Esophagus muscularis mucosa (tissue), 4 donors: ENCODE results near the gene RARG. TPM values are rescaled to one million over a fixed set of nuclear protein-coding genes. Genes with fewer than 3 reads are reported as not detected.

Source experiments
- DNase-seq: peaks from one replicate; pipeline ENCODE4 v3.0.0-alpha.2; 2017; ENCODE audit errors: extremely low spot score
- H3K27ac ChIP-seq, 4 donors: fragments of 200-600 bp; sonication (generic); replicated peaks in 1 of 4; 1 replicate in 3 of 4; 2 replicates in 1 of 4; pipeline ENCODE4 v1.5.1; 2016 to 2019; ENCODE audit warnings: mild to moderate bottlenecking in 1 of 4
- H3K27me3 ChIP-seq, 4 donors: fragments of 200-600 bp; sonication (generic); one replicate each; pipeline versions ENCODE4 v1.5.1 to v1.6.0; 2016 to 2019
- H3K36me3 ChIP-seq, 4 donors: fragments of 200-600 bp; sonication (generic); one replicate each; pipeline ENCODE4 v1.5.1; 2016 to 2019
- H3K4me1 ChIP-seq, 4 donors: fragments of 200-600 bp; sonication (generic); one replicate each; pipeline ENCODE4 v1.5.1; 2016 to 2019
- H3K4me3 ChIP-seq, 4 donors: fragments of 200-600 bp; sonication (generic); 1 replicate in 2 of 4; 2 replicates in 2 of 4; pipeline ENCODE4 v1.5.1; 2016 to 2019; ENCODE audit warnings: mild to moderate bottlenecking in 4 of 4, moderate library complexity in 1 of 4
- H3K9me3 ChIP-seq, 4 donors: fragments of 200-600 bp; sonication (generic); 1 replicate in 3 of 4; 2 replicates in 1 of 4; pipeline ENCODE4 v1.5.1; 2016 to 2019
- EP300 ChIP-seq: sonication (generic); formaldehyde crosslinking; IDR thresholded peaks from one replicate; pipeline ENCODE4 v1.6.1; 2017; ENCODE audit warnings: antibody characterized with exemption
- POLR2A ChIP-seq: fragments of 450-650 bp; IDR thresholded peaks from one replicate; pipeline ENCODE4 v1.6.1; 2017; ENCODE audit warnings: antibody characterized with exemption, moderate library complexity, mild to moderate bottlenecking, low read depth
- POLR2AphosphoS5 ChIP-seq, 2 donors: sonication (generic); formaldehyde crosslinking; IDR thresholded peaks; one replicate each; pipeline ENCODE4 v1.6.1; 2017; ENCODE audit warnings: antibody characterized with exemption in 2 of 2
- WGBS: methylation state at CpG from one replicate; pipeline ENCODE4 v1.1.5; 2018; 5-methylcytosine and 5-hydroxymethylcytosine counted together
- intact Hi-C: fragments of 100-400 bp; cut with DNase I; formaldehyde crosslinking; loops from one replicate; pipeline ENCODE4 v1.15.1; 2023
- total RNA-seq, 4 donors: library from RNA; depleted of rRNA; stranded (reverse); fragments of >200 nt; gene quantifications; one replicate each; pipeline versions ENCODE4 v1.1.0 to v1.2.1, GENCODE V29; 2016
- TF ChIP-seq, protein P1 (sequence below), 3 experiments: fragments of 200-600 bp in 2 of 3; fragments of 450-650 bp in 1 of 3; sonication (generic) in 2 of 3; IDR thresholded peaks; one replicate each; pipeline ENCODE4 v1.5.1; 2017 to 2019; ENCODE audit warnings: antibody characterized with exemption in 3 of 3, mild to moderate bottlenecking in 2 of 3, moderate library complexity in 1 of 3

The RARG gene
- total RNA-seq, 4 donors from 2014 or later: 10.3 to 26.1 (median 22.9) TPM

DNA sequence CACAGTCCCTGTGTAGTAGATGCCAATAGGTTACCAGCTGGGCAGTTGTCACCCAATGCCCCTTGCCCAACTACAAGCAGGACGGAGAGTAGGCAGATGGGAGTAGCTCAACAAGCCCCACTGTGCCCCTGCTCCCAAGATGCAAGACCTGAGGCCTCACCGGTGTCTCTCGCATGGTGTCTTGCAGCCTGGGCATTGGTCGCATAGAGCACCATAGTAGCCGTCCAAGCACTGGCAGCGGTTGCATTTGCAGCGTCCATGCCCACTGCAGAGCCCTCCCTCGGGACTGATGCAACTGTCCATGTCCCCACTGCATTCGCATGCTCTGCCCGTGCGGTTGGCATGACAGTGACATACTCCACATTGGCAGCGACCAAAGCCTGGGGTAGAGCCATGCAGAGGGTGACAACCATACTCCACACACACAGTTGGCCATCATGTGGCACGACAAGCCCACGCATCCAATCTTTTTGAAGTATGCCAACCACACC lies 39.4 kb downstream of the RARG start:
- peaks cover 5 to 20% (median 18%) of the 10 kb centered on the region in 4 donors for H3K4me1 ChIP-seq
- peak in 1 of 2 donors; percentile 32 for TF ChIP-seq POLR2AphosphoS5 (IDR thresholded peaks at IDR 0.05)
- TF ChIP-seq, protein P1, sequence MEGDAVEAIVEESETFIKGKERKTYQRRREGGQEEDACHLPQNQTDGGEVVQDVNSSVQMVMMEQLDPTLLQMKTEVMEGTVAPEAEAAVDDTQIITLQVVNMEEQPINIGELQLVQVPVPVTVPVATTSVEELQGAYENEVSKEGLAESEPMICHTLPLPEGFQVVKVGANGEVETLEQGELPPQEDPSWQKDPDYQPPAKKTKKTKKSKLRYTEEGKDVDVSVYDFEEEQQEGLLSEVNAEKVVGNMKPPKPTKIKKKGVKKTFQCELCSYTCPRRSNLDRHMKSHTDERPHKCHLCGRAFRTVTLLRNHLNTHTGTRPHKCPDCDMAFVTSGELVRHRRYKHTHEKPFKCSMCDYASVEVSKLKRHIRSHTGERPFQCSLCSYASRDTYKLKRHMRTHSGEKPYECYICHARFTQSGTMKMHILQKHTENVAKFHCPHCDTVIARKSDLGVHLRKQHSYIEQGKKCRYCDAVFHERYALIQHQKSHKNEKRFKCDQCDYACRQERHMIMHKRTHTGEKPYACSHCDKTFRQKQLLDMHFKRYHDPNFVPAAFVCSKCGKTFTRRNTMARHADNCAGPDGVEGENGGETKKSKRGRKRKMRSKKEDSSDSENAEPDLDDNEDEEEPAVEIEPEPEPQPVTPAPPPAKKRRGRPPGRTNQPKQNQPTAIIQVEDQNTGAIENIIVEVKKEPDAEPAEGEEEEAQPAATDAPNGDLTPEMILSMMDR (IDR thresholded peaks at IDR 0.05): no peak
- no peak for TF ChIP-seq POLR2A
- no peak for TF ChIP-seq EP300
- no peak overlapping the region for H3K27ac ChIP-seq
- H3K9me3 ChIP-seq: no peaks in the 10 kb centered on the region
- WGBS: 94% methylated on average over 6 of the region's 14 CpGs
- intact Hi-C loops: no loop called here
- H3K36me3 ChIP-seq: peaks cover 4 to 38% (median 27%) of the 10 kb centered on the region in 4 donors
- no peak for DNase-seq
- no peaks in the 10 kb centered on the region for H3K27me3 ChIP-seq
- H3K4me3 ChIP-seq: no peak overlapping the region

DNA sequence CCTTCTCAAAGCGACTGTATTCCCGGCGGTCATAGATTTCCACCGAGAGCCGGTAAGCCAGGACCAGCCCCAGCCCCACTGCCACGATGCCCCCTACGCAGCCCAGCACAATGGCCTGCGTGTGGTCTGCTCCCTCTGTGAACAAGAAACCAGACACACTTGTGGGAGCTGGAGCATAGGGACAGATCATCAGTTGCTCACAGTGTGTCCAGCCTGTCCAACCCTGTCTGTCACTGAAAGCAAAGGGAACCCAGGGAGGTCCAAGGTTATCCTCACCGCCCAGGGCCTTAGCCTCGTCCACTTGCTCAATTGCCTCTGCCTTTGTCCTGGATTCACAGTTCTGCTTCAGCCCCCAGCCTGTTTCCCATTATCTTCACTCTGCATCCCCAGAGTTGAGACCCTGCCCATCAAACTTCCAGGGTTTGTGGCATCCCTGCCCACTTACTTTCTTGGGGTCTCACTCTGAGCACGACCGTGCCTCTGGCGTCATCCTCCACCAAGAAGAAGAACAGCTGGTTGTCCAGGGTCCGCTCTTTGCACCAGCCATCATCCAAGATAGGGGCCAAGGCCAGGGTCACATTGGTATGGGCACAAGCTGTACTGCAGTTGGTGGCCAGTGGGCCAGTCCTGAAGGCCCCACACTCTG lies 40.0 kb downstream of the RARG start:
- WGBS: 87% methylated on average over 12 of the region's 14 CpGs
- Histone ChIP-seq H3K27me3 (no peaks in the 10 kb centered on the region), H3K36me3 (peaks cover 10 to 43% (median 33%) of the 10 kb centered on the region in 4 donors), H3K4me1 (peaks cover 0 to 14% (median 13%) of the 10 kb centered on the region in 4 donors), H3K4me3 (no peak overlapping the region), H3K9me3 (no peaks in the 10 kb centered on the region), H3K27ac (no peak overlapping the region)
- no peak for DNase-seq
- intact Hi-C loops: loop anchor here (2.0 kb wide), 2 partner anchors 33 to 125 kb away; no protein-coding TSS in a partner anchor
- TF ChIP-seq, protein P1 (IDR thresholded peaks at IDR 0.05): no peak
- no peak for TF ChIP-seq POLR2A
- no peak for TF ChIP-seq EP300
- no peak for TF ChIP-seq POLR2AphosphoS5 (IDR thresholded peaks at IDR 0.05)

DNA sequence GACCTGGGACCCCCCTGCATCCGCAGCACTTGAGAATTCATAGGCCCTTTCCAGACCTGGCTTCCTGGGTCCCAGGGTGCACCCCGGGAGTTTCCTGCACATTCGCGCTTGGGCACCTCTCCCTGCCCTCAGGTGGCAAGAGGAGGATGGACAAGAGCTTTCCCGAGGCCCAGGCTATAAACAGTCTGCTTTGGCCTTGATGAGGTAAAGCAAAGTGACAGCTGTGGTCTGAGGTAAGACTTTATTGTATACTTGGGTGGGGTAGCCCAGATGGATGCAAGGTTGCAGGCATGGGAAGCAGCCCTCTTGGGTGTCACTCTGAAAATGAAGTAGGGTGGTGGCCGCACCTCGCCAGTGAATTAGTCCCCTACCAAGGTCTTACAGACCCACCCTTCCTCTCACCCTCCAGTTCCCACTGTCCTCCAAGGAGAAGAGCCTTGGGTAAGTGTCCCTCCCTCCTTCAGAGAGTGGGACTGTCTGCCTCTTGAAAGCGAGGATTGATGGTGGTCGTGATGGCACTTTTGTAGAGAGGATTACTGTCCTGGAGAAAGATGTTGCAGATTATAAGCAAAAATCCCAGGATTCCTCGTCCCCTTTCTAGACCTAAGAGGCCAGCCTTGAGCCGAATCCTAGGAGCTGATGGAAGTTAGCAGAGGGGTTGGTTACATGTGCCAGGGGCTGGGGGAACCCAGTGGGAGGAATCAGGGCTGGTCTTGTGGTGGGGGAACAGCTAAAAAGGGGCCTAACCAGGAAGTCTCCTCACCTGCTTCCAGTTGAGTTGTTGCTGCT lies 40.7 kb downstream of the RARG start:
- H3K36me3 ChIP-seq: peaks cover 17 to 51% (median 40%) of the 10 kb centered on the region in 4 donors
- TF ChIP-seq EP300 (no peak), POLR2AphosphoS5 (IDR thresholded peaks at IDR 0.05) (no peak), POLR2A (no peak)
- TF ChIP-seq, protein P1 (IDR thresholded peaks at IDR 0.05): no peak
- no peak for DNase-seq
- intact Hi-C loops: loop anchor here (2.0 kb wide), 2 partner anchors 32 to 124 kb away; no protein-coding TSS in a partner anchor
- no peaks in the 10 kb centered on the region for H3K27me3 ChIP-seq
- no peak overlapping the region for H3K4me3 ChIP-seq
- H3K9me3 ChIP-seq: no peaks in the 10 kb centered on the region
- WGBS: 84% methylated on average over 11 of the region's 11 CpGs
- H3K4me1 ChIP-seq: peaks cover 0 to 13% (median 12%) of the 10 kb centered on the region in 4 donors
- peak overlapping the region in 1 of 4 donors; percentile 65 for H3K27ac ChIP-seq

DNA sequence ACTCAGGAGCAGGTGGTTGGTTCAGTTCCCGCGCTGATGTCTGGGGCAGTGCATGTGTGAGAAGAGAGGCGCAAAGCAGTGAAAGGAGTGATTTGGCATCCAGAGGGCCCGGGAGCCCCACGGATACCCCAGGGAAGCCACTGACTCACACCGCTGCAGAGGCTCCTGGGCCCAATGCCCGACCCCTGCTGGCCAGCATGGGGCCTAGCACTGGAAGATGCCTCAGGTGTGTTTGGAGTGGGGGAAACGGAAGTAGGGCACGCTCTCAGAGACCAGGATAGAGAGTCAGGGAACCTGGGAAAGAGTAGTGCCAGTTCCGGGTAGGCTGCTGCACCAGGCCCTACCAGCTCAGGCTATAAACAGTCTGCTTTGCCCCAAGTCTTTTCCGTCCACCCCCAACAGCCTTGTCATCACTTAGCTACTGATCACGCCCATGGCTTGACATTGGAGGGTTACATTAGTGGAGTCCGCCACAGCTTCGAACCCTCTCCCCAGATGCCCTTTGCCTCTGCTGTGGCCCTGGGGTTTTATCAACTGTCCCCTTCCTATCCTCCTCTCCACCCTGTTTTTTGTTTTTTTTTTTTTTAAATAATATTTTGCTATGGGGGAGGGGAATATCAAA lies 41.8 kb downstream of the RARG start:
- TF ChIP-seq, protein P1 (IDR thresholded peaks at IDR 0.05): peak; percentile 77 to 87 (median 82)
- peak; percentile 10 to 44 for TF ChIP-seq POLR2AphosphoS5 (IDR thresholded peaks at IDR 0.05)
- no peak for TF ChIP-seq POLR2A
- no peak for TF ChIP-seq EP300
- peak overlapping the region; percentile 37 to 65 (median 56) for H3K27ac ChIP-seq
- H3K4me3 ChIP-seq: no peak overlapping the region
- WGBS: 39% methylated on average over 13 of the region's 14 CpGs
- H3K36me3 ChIP-seq: peaks cover 28 to 61% (median 51%) of the 10 kb centered on the region in 4 donors
- H3K9me3 ChIP-seq: no peaks in the 10 kb centered on the region
- intact Hi-C loops: loop anchor here (2.0 kb wide), 2 partner anchors 31 to 123 kb away; no protein-coding TSS in a partner anchor
- DNase-seq: no peak
- H3K27me3 ChIP-seq: no peaks in the 10 kb centered on the region
- H3K4me1 ChIP-seq: peaks cover 0 to 17% (median 14%) of the 10 kb centered on the region in 4 donors
